Panc1 (cell line): ENCODE measurements around the gene PRAMEF14. TPM values are rescaled to one million over a fixed set of nuclear protein-coding genes. Genes with fewer than 3 reads are reported as not detected.

Experiments used
- total RNA-seq: library from RNA; stranded (reverse); gene quantifications from one replicate; pipeline ENCODE4 v1.2.1, GENCODE V29; 2021; ENCODE audit not compliant: unreplicated experiment

The PRAMEF14 gene
- total RNA-seq, 1 experiment from 2014 or later: not detected

Other genes starting within 250 kb of the PRAMEF14 start
- gene HNRNPCL2, start 230.3 kb downstream of the PRAMEF14 start, total RNA-seq: not detected
- not detected for gene PRAMEF26, start 191.1 kb downstream of the PRAMEF14 start, total RNA-seq
- gene HNRNPCL4, start 181.5 kb downstream of the PRAMEF14 start, total RNA-seq: not detected
- gene PRAMEF9, start 175.3 kb downstream of the PRAMEF14 start, total RNA-seq: not detected
- not detected for gene PRAMEF13, start 145.7 kb downstream of the PRAMEF14 start, total RNA-seq
- not detected for gene PRAMEF18, start 121.0 kb downstream of the PRAMEF14 start, total RNA-seq
- not detected for gene PRAMEF5, start 92.9 kb downstream of the PRAMEF14 start, total RNA-seq
- gene PRAMEF8, start 62.0 kb downstream of the PRAMEF14 start, total RNA-seq: not detected
- not detected for gene PRAMEF33, start 43.6 kb downstream of the PRAMEF14 start, total RNA-seq
- gene PRAMEF15, start 31.6 kb downstream of the PRAMEF14 start, total RNA-seq: not detected
- gene PRAMEF19, start 24.8 kb upstream of the PRAMEF14 start, total RNA-seq: not detected
- not detected for gene PRAMEF17, start 42.5 kb upstream of the PRAMEF14 start, total RNA-seq
- not detected for gene PRAMEF20, start 63.3 kb upstream of the PRAMEF14 start, total RNA-seq
- not detected for gene LRRC38, start 166.9 kb upstream of the PRAMEF14 start, total RNA-seq
- gene PDPN, start 236.7 kb upstream of the PRAMEF14 start, total RNA-seq: 0.28 TPM